Left ventricle myocardium inferior (tissue), 1 donor: ENCODE results near the gene ODAD2. TPM values are rescaled to one million over a fixed set of nuclear protein-coding genes. Genes with fewer than 3 reads are reported as not detected.

Source experiments
- DNase-seq: peaks from one replicate; pipeline ENCODE4 v3.0.0-alpha.2; 2020
- H3K27ac ChIP-seq: fragments of 200-600 bp; replicated peaks from 2 replicates; pipeline ENCODE4 v1.8.0; 2021
- H3K27me3 ChIP-seq: fragments of 200-600 bp; 2 replicates; pipeline ENCODE4 v1.8.0; 2021; ENCODE audit warnings: low read depth
- H3K36me3 ChIP-seq: fragments of 200-600 bp; 2 replicates; pipeline ENCODE4 v1.8.0; 2021
- H3K4me1 ChIP-seq: fragments of 200-600 bp; 2 replicates; pipeline ENCODE4 v1.8.0; 2021
- H3K4me3 ChIP-seq: fragments of 200-600 bp; 2 replicates; pipeline ENCODE4 v1.8.0; 2021; ENCODE audit warnings: mild to moderate bottlenecking, moderate library complexity
- H3K9me3 ChIP-seq: fragments of 200-600 bp; replicated peaks from 2 replicates; pipeline ENCODE4 v1.8.0; 2021
- intact Hi-C: fragments of 100-400 bp; cut with micrococcal nuclease; formaldehyde crosslinking; loops from one replicate; pipeline ENCODE4 v1.11.0; 2022
- long read RNA-seq: library from polyadenylated mRNA; unstranded; transcript quantifications from one replicate; pipeline ENCODE4 v2.0.0, GENCODE V29; 2021
- total RNA-seq: library from RNA; stranded (reverse); fragmentation: NEBNext Ultra II Directional; extraction: Animal tissue kit (Norgen Biotek cat#: 25700); gene quantifications from one replicate; pipeline ENCODE4 v1.2.1, GENCODE V29; 2021
- TF ChIP-seq, protein P1 (sequence below): fragments of 200-600 bp; IDR thresholded peaks from 2 replicates; pipeline ENCODE4 v1.8.0; 2021; ENCODE audit warnings: antibody characterized with exemption, mild to moderate bottlenecking, borderline replicate concordance
- donor health status: DM: no; HTN: yes; CAD: no; lungs with severe emphysema.

The ODAD2 gene
- total RNA-seq, result 0.58 TPM
- long read RNA-seq, result 0 reads

- TF ChIP-seq, protein P1, sequence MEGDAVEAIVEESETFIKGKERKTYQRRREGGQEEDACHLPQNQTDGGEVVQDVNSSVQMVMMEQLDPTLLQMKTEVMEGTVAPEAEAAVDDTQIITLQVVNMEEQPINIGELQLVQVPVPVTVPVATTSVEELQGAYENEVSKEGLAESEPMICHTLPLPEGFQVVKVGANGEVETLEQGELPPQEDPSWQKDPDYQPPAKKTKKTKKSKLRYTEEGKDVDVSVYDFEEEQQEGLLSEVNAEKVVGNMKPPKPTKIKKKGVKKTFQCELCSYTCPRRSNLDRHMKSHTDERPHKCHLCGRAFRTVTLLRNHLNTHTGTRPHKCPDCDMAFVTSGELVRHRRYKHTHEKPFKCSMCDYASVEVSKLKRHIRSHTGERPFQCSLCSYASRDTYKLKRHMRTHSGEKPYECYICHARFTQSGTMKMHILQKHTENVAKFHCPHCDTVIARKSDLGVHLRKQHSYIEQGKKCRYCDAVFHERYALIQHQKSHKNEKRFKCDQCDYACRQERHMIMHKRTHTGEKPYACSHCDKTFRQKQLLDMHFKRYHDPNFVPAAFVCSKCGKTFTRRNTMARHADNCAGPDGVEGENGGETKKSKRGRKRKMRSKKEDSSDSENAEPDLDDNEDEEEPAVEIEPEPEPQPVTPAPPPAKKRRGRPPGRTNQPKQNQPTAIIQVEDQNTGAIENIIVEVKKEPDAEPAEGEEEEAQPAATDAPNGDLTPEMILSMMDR, result no peak
- no peaks in the 10 kb centered on the region for H3K9me3 ChIP-seq
- no peak within 1 kb of the TSS for H3K27ac ChIP-seq
- intact Hi-C loops, result no loop called here
- peaks cover 12% of the 10 kb centered on the region for H3K4me1 ChIP-seq
- H3K27me3 ChIP-seq, result peaks cover 48% of the 10 kb centered on the region
- H3K36me3 ChIP-seq, result no peaks in the 10 kb centered on the region
- peak within 1 kb of the TSS; percentile 75 for H3K4me3 ChIP-seq
- DNase-seq, result no peak
Observed at GRCh38 chr10:27998954-27999275, at the start of gene ODAD2. TSS of gene ODAD2 (minus strand) at chr10:27999079. CDS start at chr10:27995142, 3,937 bp downstream.

GRCh38 chr10:28047061-28047460 is 48.2 kb upstream of the ODAD2 start:
- H3K27me3 ChIP-seq, result no peaks in the 10 kb centered on the region
- no peak overlapping the region for H3K27ac ChIP-seq
- TF ChIP-seq, protein P1, result no peak
- no peak for DNase-seq
- no peaks in the 10 kb centered on the region for H3K9me3 ChIP-seq
- no peak overlapping the region for H3K4me3 ChIP-seq
- no peaks in the 10 kb centered on the region for H3K4me1 ChIP-seq
- H3K36me3 ChIP-seq, result no peaks in the 10 kb centered on the region
- intact Hi-C loops, result no loop called here

DNA sequence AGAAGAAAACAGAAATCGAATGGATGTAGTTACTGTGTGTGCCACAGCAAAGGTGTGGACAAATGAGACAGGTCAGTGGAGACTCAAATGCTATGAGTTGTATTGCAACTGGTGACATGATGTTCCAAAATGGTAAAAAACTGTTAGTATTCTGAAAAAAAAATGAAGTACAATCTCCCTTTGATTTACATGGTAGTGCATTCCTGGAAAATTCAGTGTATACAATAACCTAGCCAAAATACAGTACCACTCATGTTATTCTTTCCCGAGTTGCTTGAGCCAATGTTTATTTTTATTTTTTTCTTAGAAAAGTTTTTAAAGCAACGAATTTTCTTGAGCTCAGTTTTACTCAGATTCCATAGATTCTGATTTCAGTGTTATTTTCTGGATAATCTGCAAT is 47.7 kb upstream of the ODAD2 start:
- Histone ChIP-seq H3K9me3 (no peaks in the 10 kb centered on the region), H3K4me3 (no peak overlapping the region), H3K36me3 (no peaks in the 10 kb centered on the region), H3K27ac (no peak overlapping the region), H3K27me3 (no peaks in the 10 kb centered on the region), H3K4me1 (no peaks in the 10 kb centered on the region)
- intact Hi-C loops, result no loop called here
- TF ChIP-seq, protein P1, result no peak
- no peak for DNase-seq

GRCh38 chr10:28043941-28044340 is 45.1 kb upstream of the ODAD2 start:
- no peak for DNase-seq
- Histone ChIP-seq H3K4me1 (no peaks in the 10 kb centered on the region), H3K27ac (no peak overlapping the region), H3K4me3 (no peak overlapping the region), H3K27me3 (peaks cover 8% of the 10 kb centered on the region), H3K36me3 (no peaks in the 10 kb centered on the region), H3K9me3 (no peaks in the 10 kb centered on the region)
- intact Hi-C loops, result no loop called here
- TF ChIP-seq, protein P1, result no peak

GRCh38 chr10:28036587-28036986 is 37.7 kb upstream of the ODAD2 start:
- H3K4me1 ChIP-seq, result no peaks in the 10 kb centered on the region
- intact Hi-C loops, result no loop called here
- TF ChIP-seq, protein P1, result no peak
- no peak overlapping the region for H3K4me3 ChIP-seq
- no peak overlapping the region for H3K27ac ChIP-seq
- peaks cover 14% of the 10 kb centered on the region for H3K27me3 ChIP-seq
- DNase-seq, result no peak
- H3K9me3 ChIP-seq, result peaks cover 18% of the 10 kb centered on the region
- no peaks in the 10 kb centered on the region for H3K36me3 ChIP-seq
